Measurements from ENCODE around the gene NDUFAF8.

NDUFAF8 gene

GRCh38 chr17:81200695-81201580, 38.2 kb upstream of the NDUFAF8 start:
- DNase-seq = peak; percentile 52

- no peak for DNase-seq
Measured at GRCh38 chr17:81202318-81202717, 36.8 kb upstream of the NDUFAF8 start.

GRCh38 chr17:81203136-81203535, 36.0 kb upstream of the NDUFAF8 start:
- no peak for DNase-seq

GRCh38 chr17:81204578-81204977, 34.5 kb upstream of the NDUFAF8 start:
- no peak for DNase-seq

GRCh38 chr17:81206166-81206565, 33.0 kb upstream of the NDUFAF8 start:
- no peak for DNase-seq

GRCh38 chr17:81206657-81207056, 32.5 kb upstream of the NDUFAF8 start:
- no peak for DNase-seq

GRCh38 chr17:81207610-81208581, 31.2 kb upstream of the NDUFAF8 start:
- no peak for DNase-seq

- DNase-seq = no peak
Measured at GRCh38 chr17:81208651-81209050, 30.5 kb upstream of the NDUFAF8 start.

- no peak for DNase-seq
Measured at GRCh38 chr17:81209141-81209540, 30.0 kb upstream of the NDUFAF8 start.

GRCh38 chr17:81210466-81210865, 28.7 kb upstream of the NDUFAF8 start:
- DNase-seq = no peak

GRCh38 chr17:81210868-81211267, 28.2 kb upstream of the NDUFAF8 start:
- DNase-seq = no peak

- no peak for DNase-seq
Measured at GRCh38 chr17:81212365-81212764, 26.8 kb upstream of the NDUFAF8 start.

GRCh38 chr17:81213978-81214377, 25.1 kb upstream of the NDUFAF8 start:
- no peak for DNase-seq

GRCh38 chr17:81217491-81217890, 21.6 kb upstream of the NDUFAF8 start:
- DNase-seq = no peak

GRCh38 chr17:81218459-81218858, 20.7 kb upstream of the NDUFAF8 start:
- DNase-seq = no peak

- no peak for DNase-seq
Measured at GRCh38 chr17:81218991-81219390, 20.1 kb upstream of the NDUFAF8 start.

GRCh38 chr17:81219476-81220180, 19.5 kb upstream of the NDUFAF8 start:
- DNase-seq = no peak

- DNase-seq = no peak
Measured at GRCh38 chr17:81221371-81221841, 17.7 kb upstream of the NDUFAF8 start.

- no peak for DNase-seq
Measured at GRCh38 chr17:81221842-81222619, 17.1 kb upstream of the NDUFAF8 start.

GRCh38 chr17:81222620-81222905, 16.6 kb upstream of the NDUFAF8 start:
- no peak for DNase-seq

- peak; percentile 99 for DNase-seq
Measured at GRCh38 chr17:81222906-81223761, 16.0 kb upstream of the NDUFAF8 start, which contains the start of gene CEP131. Gene CEP131, minus strand, starts transcription at chr17:81222965. Its CDS starts 2,909 bp downstream, at chr17:81220056.
